Spleen (tissue), 11 donors: ENCODE results near the gene TBC1D8. TPM values are rescaled to one million over a fixed set of nuclear protein-coding genes. Genes with fewer than 3 reads are reported as not detected.

Experiments
- DNase-seq: peaks from one replicate; pipeline ENCODE4 v3.0.0-alpha.2; 2020
- H3K27ac ChIP-seq, 8 donors: fragments of 200-600 bp; sonication (generic) in 7 of 8; 1 replicate in 4 of 8; 2 replicates in 4 of 8; pipeline versions ENCODE4 v1.5.0 to v1.8.0; 2016 to 2021; ENCODE audit warnings: inconsistent platforms in 4 of 8, mild to moderate bottlenecking in 4 of 8, moderate library complexity in 1 of 8
- H3K27me3 ChIP-seq, 7 donors: fragments of 200-600 bp; sonication (generic) in 6 of 7; replicated peaks in 1 of 7; 1 replicate in 4 of 7; 2 replicates in 3 of 7; pipeline versions ENCODE4 v1.5.0 to v1.8.0; 2016 to 2021; ENCODE audit warnings: inconsistent platforms in 3 of 7, mild to moderate bottlenecking in 1 of 7
- H3K36me3 ChIP-seq, 6 donors: fragments of 200-600 bp; sonication (generic) in 5 of 6; 1 replicate in 4 of 6; 2 replicates in 2 of 6; pipeline versions ENCODE4 v1.5.0 to v1.8.0; 2016 to 2021; ENCODE audit warnings: inconsistent platforms in 2 of 6
- H3K4me1 ChIP-seq, 6 donors: fragments of 200-600 bp; sonication (generic) in 5 of 6; 1 replicate in 3 of 6; 2 replicates in 3 of 6; pipeline versions ENCODE4 v1.5.0 to v1.8.0; 2016 to 2021; ENCODE audit warnings: inconsistent platforms in 3 of 6
- H3K4me3 ChIP-seq, 8 donors: fragments of 200-600 bp; sonication (generic) in 7 of 8; 1 replicate in 4 of 8; 2 replicates in 4 of 8; pipeline versions ENCODE4 v1.5.0 to v1.8.0; 2016 to 2021; ENCODE audit warnings: inconsistent platforms in 4 of 8, mild to moderate bottlenecking in 4 of 8, moderate library complexity in 2 of 8
- H3K9me3 ChIP-seq, 8 donors: fragments of 200-600 bp; sonication (generic) in 7 of 8; 1 replicate in 4 of 8; 2 replicates in 4 of 8; pipeline versions ENCODE4 v1.5.0 to v1.8.0; 2016 to 2021; ENCODE audit warnings: inconsistent platforms in 4 of 8
- POLR2A ChIP-seq, 3 donors: fragments of 450-650 bp; IDR thresholded peaks; one replicate each; pipeline ENCODE4 v1.5.1; 2017; ENCODE audit warnings: antibody characterized with exemption in 3 of 3, mild to moderate bottlenecking in 1 of 3
- POLR2AphosphoS5 ChIP-seq, 3 donors: sonication (generic); formaldehyde crosslinking; IDR thresholded peaks; one replicate each; pipeline ENCODE4 v1.5.1; 2017; ENCODE audit warnings: antibody characterized with exemption in 3 of 3
- WGBS, 5 donors: extraction: QIAGEN DNeasy Blood & Tissue Kit in 3 of 5; methylation state at CpG; one replicate each; pipeline versions ENCODE4 v1.1.5 to v1.1.7; 2013 to 2018; 5-methylcytosine and 5-hydroxymethylcytosine counted together
- intact Hi-C: fragments of 100-400 bp; cut with DNase I; formaldehyde crosslinking; loops from one replicate; pipeline ENCODE4 v1.15.0; 2023; ENCODE audit warnings: low total_unique reads
- polyA plus RNA-seq, 3 donors: library from polyadenylated mRNA; stranded (reverse); fragments of 200-250 nt; gene quantifications; one replicate each; pipeline ENCODE4 v1.2.1, GENCODE V29; 2013
- total RNA-seq, 7 donors: library from RNA; depleted of rRNA in 3 of 7; stranded (reverse); fragments of >200 nt in 3 of 7; fragmentation: NEBNext Ultra II Directional in 4 of 7; extraction: Animal tissue kit (Norgen Biotek cat#: 25700) in 4 of 7; gene quantifications; one replicate each; pipeline versions ENCODE4 v1.1.0 to v1.2.1, GENCODE V29; 2016 to 2021
- TF ChIP-seq, protein P1 (sequence below), 11 experiments: fragments of 200-600 bp in 7 of 11; fragments of 450-650 bp in 4 of 11; sonication (generic) in 4 of 11; IDR thresholded peaks in 8 of 11; conservative IDR thresholded peaks in 3 of 11; 1 replicate in 7 of 11; 2 replicates in 4 of 11; pipeline versions ENCODE4 v1.4.0 to v1.8.0; 2016 to 2021; ENCODE audit warnings: antibody characterized with exemption in 11 of 11, inconsistent platforms in 4 of 11, mild to moderate bottlenecking in 1 of 11
- donor health status: healthy with polysubstance abuse.
- donor health status: DM: no; HTN: no; CAD: no; lungs with moderate emphysema.
- donor health status: DM: no; HTN: no; CAD: no.
- donor health status: Bipolar disorder and iron deficiency.
- donor health status: healthy.
- donor health status: DM: no; HTN: no; CAD: no.
- donor health status: DM: yes; HTN: yes; CAD: no.

The TBC1D8 gene
- total and polyA plus RNA-seq, 10 donors: 7.2 to 104 (median 40.5) TPM

DNA sequence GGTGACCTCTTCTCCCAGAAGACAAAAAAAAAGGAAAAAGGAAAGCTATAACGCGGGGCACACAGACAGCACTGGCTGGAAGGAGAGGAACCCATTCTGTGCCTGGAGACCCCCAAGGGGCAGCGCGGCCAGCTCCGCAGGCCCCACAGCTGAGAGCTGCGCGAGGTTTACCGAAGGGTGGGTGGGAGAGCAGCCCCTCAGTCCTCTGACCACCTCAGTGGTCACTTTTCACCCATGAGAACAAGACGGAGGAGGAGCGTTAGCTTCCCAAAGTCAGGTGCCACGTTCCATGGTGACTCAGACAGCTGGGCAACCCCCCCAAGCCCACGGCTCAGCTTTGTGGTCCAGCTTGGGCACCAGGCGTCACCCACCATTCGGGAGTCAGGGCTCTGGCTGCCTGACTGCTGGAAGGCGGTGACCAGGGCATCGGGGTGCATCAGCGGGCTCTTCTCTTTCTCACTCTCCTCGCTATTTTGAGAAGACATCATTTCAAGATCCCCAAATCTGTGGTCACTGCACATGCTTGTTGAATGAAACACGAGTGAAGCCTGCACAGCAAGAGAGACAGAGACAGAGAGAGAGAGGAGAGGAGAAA, 113.9 kb downstream of the TBC1D8 start:
- intact Hi-C loops: no loop called here
- 88 to 96% (median 93%) methylated on average over 15 to 19 of the region's 19 CpGs for WGBS, 5 donors
- no peaks in the 10 kb centered on the region for H3K9me3 ChIP-seq
- peaks cover 0 to 81% (median 22%) of the 10 kb centered on the region in 6 donors for H3K36me3 ChIP-seq
- no peaks in the 10 kb centered on the region for H3K27me3 ChIP-seq
- TF ChIP-seq POLR2A (IDR thresholded peaks at IDR 0.05) (no peak), POLR2AphosphoS5 (IDR thresholded peaks at IDR 0.05) (no peak)
- TF ChIP-seq, protein P1, sequence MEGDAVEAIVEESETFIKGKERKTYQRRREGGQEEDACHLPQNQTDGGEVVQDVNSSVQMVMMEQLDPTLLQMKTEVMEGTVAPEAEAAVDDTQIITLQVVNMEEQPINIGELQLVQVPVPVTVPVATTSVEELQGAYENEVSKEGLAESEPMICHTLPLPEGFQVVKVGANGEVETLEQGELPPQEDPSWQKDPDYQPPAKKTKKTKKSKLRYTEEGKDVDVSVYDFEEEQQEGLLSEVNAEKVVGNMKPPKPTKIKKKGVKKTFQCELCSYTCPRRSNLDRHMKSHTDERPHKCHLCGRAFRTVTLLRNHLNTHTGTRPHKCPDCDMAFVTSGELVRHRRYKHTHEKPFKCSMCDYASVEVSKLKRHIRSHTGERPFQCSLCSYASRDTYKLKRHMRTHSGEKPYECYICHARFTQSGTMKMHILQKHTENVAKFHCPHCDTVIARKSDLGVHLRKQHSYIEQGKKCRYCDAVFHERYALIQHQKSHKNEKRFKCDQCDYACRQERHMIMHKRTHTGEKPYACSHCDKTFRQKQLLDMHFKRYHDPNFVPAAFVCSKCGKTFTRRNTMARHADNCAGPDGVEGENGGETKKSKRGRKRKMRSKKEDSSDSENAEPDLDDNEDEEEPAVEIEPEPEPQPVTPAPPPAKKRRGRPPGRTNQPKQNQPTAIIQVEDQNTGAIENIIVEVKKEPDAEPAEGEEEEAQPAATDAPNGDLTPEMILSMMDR (IDR thresholded peaks at IDR 0.05 in 8 of 11, conservative IDR thresholded peaks at IDR 0.05 in 3 of 11): no peak
- peaks cover 0 to 44% (median 5%) of the 10 kb centered on the region in 6 donors for H3K4me1 ChIP-seq
- DNase-seq: no peak
- no peak overlapping the region for H3K4me3 ChIP-seq
- H3K27ac ChIP-seq: no peak overlapping the region

DNA sequence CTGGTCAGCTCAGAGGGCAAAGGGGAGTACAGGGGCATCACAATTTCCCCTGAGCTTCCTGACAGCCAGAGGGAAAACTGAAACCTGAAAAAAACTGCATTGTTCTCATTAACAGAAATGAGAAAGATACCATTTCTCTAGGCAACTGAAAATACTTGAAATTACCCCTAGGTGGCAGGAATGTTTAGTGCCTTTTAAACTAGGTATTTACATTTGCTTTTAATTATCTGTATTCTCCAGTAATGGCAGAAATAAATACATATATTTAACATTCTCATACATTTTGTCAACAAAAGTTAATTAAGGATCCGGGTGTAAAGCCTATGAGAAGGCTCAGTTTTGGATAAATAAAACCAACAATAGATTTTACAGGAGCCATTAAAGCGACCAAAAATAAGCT, 114.6 kb downstream of the TBC1D8 start:
- Histone ChIP-seq H3K27ac (no peak overlapping the region), H3K27me3 (no peaks in the 10 kb centered on the region), H3K4me3 (no peak overlapping the region), H3K36me3 (peaks cover 0 to 88% (median 22%) of the 10 kb centered on the region in 6 donors), H3K9me3 (no peaks in the 10 kb centered on the region), H3K4me1 (peaks cover 0 to 37% (median 3%) of the 10 kb centered on the region in 6 donors)
- DNase-seq: no peak
- TF ChIP-seq POLR2A (IDR thresholded peaks at IDR 0.05) (no peak), POLR2AphosphoS5 (IDR thresholded peaks at IDR 0.05) (no peak)
- TF ChIP-seq, protein P1 (IDR thresholded peaks at IDR 0.05 in 8 of 11, conservative IDR thresholded peaks at IDR 0.05 in 3 of 11): peak in 8 of 11 experiments; percentile 17 to 55 (median 42)
- WGBS, 5 donors: 80 to 93% (median 85%) methylated on average over 2 of the region's 2 CpGs
- intact Hi-C loops: no loop called here

DNA sequence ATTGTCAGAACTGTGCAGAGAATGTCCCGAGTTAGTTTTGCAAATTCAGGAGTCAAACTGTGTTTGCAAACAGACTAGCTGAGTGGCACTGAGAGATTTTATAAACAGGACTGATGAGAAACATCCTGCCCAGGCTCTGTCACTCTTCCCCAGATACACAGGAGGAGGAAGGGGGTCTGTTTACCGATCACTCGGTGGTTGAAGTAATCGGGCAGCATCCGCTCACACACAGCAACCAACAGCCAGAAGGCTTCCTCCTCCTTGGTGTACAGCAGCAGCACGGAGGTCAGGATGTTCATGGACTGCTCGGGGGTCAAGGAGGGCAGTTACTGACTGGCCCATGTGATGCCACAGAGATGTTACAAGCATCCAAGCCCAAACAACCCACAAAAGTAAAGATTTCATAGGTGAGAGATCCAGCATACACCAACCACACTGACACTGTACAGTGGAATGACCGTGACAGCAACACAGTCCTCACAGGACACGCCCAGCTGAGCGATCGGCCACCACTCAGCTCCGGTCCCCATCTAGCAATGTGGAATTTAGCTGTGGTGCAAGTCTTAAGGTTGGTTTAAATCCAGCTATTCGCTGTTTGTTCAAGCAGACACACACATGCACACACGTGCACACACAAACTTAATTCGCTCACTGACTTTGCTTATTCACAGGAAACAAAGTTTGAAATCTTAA, 119.0 kb downstream of the TBC1D8 start:
- no peaks in the 10 kb centered on the region for H3K9me3 ChIP-seq
- no peak for TF ChIP-seq POLR2AphosphoS5 (IDR thresholded peaks at IDR 0.05)
- TF ChIP-seq POLR2A (IDR thresholded peaks at IDR 0.05): no peak
- TF ChIP-seq, protein P1 (IDR thresholded peaks at IDR 0.05 in 8 of 11, conservative IDR thresholded peaks at IDR 0.05 in 3 of 11): no peak
- no peaks in the 10 kb centered on the region for H3K27me3 ChIP-seq
- no peak overlapping the region for H3K4me3 ChIP-seq
- 86 to 92% (median 90%) methylated on average over 14 to 15 of the region's 15 CpGs for WGBS, 5 donors
- no peaks in the 10 kb centered on the region for H3K4me1 ChIP-seq
- H3K36me3 ChIP-seq: peaks cover 0 to 100% (median 15%) of the 10 kb centered on the region in 6 donors
- DNase-seq: no peak
- intact Hi-C loops: no loop called here
- H3K27ac ChIP-seq: no peak overlapping the region

DNA sequence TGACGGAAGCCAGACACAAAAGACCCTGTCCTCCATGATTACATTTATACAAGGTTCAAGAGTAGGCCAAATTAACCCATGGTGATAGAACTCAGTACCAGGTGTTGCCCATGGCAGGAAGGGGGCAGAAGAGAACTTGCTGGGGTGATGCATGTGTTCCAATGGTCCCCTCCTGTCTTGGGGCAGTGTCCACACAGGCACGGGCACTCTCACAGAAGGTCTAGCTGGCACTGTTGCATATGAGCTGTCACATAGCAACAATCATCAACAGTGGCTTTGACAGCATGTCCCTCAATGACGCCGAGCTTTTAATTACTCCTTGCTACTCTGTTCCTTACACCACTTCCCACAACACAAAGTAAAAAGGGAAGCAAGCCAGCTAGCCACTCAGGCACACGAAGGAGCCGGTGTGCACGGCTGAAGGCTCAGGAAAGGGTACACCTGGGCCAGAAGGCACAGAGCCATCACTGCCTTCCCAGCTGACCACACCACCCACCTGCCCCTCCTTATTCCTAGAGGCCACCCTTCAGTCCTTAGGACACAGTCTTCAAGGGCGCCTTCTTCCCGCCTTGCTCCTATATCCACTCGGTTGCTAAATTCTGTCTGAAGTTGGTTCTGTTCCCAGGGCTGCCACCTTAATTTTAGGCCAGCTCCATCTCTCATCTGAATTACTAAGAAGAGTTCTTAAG, 120.2 kb downstream of the TBC1D8 start:
- DNase-seq: no peak
- intact Hi-C loops: no loop called here
- Histone ChIP-seq H3K4me3 (no peak overlapping the region), H3K36me3 (peaks cover 0 to 100% (median 14%) of the 10 kb centered on the region in 6 donors), H3K9me3 (no peaks in the 10 kb centered on the region), H3K27me3 (no peaks in the 10 kb centered on the region), H3K27ac (no peak overlapping the region), H3K4me1 (no peaks in the 10 kb centered on the region)
- TF ChIP-seq POLR2AphosphoS5 (IDR thresholded peaks at IDR 0.05) (no peak), POLR2A (IDR thresholded peaks at IDR 0.05) (no peak)
- TF ChIP-seq, protein P1 (IDR thresholded peaks at IDR 0.05 in 8 of 11, conservative IDR thresholded peaks at IDR 0.05 in 3 of 11): no peak
- WGBS, 5 donors: 74 to 87% (median 82%) methylated on average over 10 of the region's 10 CpGs
